A549 (cell line): ENCODE data around the gene PRSS3. TPM values are rescaled to one million over a fixed set of nuclear protein-coding genes. Genes with fewer than 3 reads are reported as not detected.

ENCODE experiments used
- ATAC-seq, 2 experiments: fragments of 200-7000 bp in 1 of 2; fragments of >200 bp in 1 of 2; cut with Nextera tagmentation in 1 of 2; cut with Tn5 transposase in 1 of 2; 3 replicates each; pipeline versions ENCODE4 v1.8.0 to v1.9.1; 2018 to 2020; ENCODE audit warnings: mild to moderate bottlenecking in 1 of 2, moderate library complexity in 1 of 2
- CTCF ChIA-PET: fragments of 300-600 bp; sonication (Branson Sonifier 250); formaldehyde crosslinking; extraction: SDS; loops from one replicate; lab custom pipeline; 2021; ENCODE audit warnings: antibody characterized with exemption, inconsistent platforms; lab: Yijun Ruan, JAX
- POLR2A ChIA-PET: fragments of 350-600 bp; formaldehyde crosslinking; extraction: SDS; loops from one replicate; lab custom pipeline; 2021; ENCODE audit warnings: antibody characterized with exemption, inconsistent platforms; lab: Yijun Ruan, JAX
- DNase-seq, 2 experiments: peaks; one replicate each; pipeline versions ENCODE4 v3.0.0 to v3.0.0-alpha.2; 2011 to 2016; ENCODE audit warnings: low read depth in 1 of 2, low spot score in 1 of 2
- FAIRE-seq: peaks from 2 replicates; lab custom pipeline; 2011; peaks lifted over from hg19 to GRCh38; lab: Jason Lieb, UNC
- H3K27ac ChIP-seq, 2 experiments: fragments of >200 bp; sonication (Bioruptor Twin); formaldehyde crosslinking; 3 replicates each; pipeline ENCODE4 v1.5.1; 2016 to 2017
- H3K4me1 ChIP-seq: fragments of >200 bp; sonication (Bioruptor Twin); formaldehyde crosslinking; 3 replicates; pipeline ENCODE4 v1.6.1; 2016
- H3K4me2 ChIP-seq: fragments of >200 bp; sonication (Bioruptor Twin); formaldehyde crosslinking; 3 replicates; pipeline ENCODE4 v1.6.1; 2016
- H3K4me3 ChIP-seq: fragments of >200 bp; sonication (Bioruptor Twin); formaldehyde crosslinking; 3 replicates; pipeline ENCODE4 v1.5.1; 2016
- H3K9me3 ChIP-seq: fragments of >200 bp; sonication (Bioruptor Twin); formaldehyde crosslinking; 3 replicates; pipeline ENCODE4 v1.6.1; 2016
- BCL3 ChIP-seq: fragments of >200 bp; sonication (Bioruptor Twin); formaldehyde crosslinking; IDR thresholded peaks from 3 replicates; pipeline ENCODE4 v1.6.1; 2016
- CBX8 ChIP-seq: fragments of 200-600 bp; sonication (generic); IDR thresholded peaks from 2 replicates; pipeline ENCODE4 v1.6.1; 2016
- CEBPB ChIP-seq, 2 experiments: fragments of >200 bp in 1 of 2; sonication (Bioruptor Twin) in 1 of 2; formaldehyde crosslinking in 1 of 2; IDR thresholded peaks; 2 replicates each; pipeline ENCODE4 v1.6.1; 2012 to 2016
- CHD2 ChIP-seq: fragments of 150-350 bp; IDR thresholded peaks from 2 replicates; pipeline ENCODE4 v1.6.1; 2014; ENCODE audit warnings: low read length; ENCODE audit not compliant: partially characterized antibody
- CHD4 ChIP-seq: fragments of 200-600 bp; sonication (generic); IDR thresholded peaks from 2 replicates; pipeline ENCODE4 v1.6.1; 2016; ENCODE audit warnings: antibody characterized with exemption, mild to moderate bottlenecking, borderline replicate concordance
- CTCF ChIP-seq: fragments of >200 bp; sonication (Bioruptor Twin); formaldehyde crosslinking; IDR thresholded peaks from 3 replicates; pipeline ENCODE4 v1.5.1; 2016
- EHMT2 ChIP-seq: fragments of 200-600 bp; sonication (generic); IDR thresholded peaks from 2 replicates; pipeline ENCODE4 v1.6.1; 2016; ENCODE audit warnings: antibody characterized with exemption, low read depth, mild to moderate bottlenecking, moderate library complexity
- ELK1 ChIP-seq: fragments of 150-350 bp; IDR thresholded peaks from 2 replicates; pipeline ENCODE4 v1.6.1; 2014; ENCODE audit warnings: low read depth, mild to moderate bottlenecking, low read length
- EP300 ChIP-seq, 2 experiments: fragments of >200 bp; sonication (Bioruptor Twin); formaldehyde crosslinking; IDR thresholded peaks; 2 replicates in 1 of 2; 3 replicates in 1 of 2; pipeline ENCODE4 v1.6.1; 2016 to 2017
- FOSB ChIP-seq: fragments of 250-450 bp; sonication (Bioruptor Pico); IDR thresholded peaks from 2 replicates; pipeline ENCODE4 v1.5.0; 2020; ENCODE audit warnings: mild to moderate bottlenecking, moderate library complexity
- HES2 ChIP-seq: fragments of >200 bp; sonication (Bioruptor Twin); formaldehyde crosslinking; IDR thresholded peaks from 2 replicates; pipeline ENCODE4 v1.6.1; 2016
- HOXA7 ChIP-seq: fragments of 250-450 bp; sonication (Bioruptor Pico); IDR thresholded peaks from 2 replicates; pipeline ENCODE4 v1.5.0; 2020; ENCODE audit warnings: mild to moderate bottlenecking, moderate library complexity
- MAX ChIP-seq: IDR thresholded peaks from 2 replicates; pipeline ENCODE4 v1.6.1; 2012
- NFE2L2 ChIP-seq: fragments of 150-350 bp; conservative IDR thresholded peaks from 2 replicates; pipeline ENCODE4 v1.6.1; 2014; ENCODE audit warnings: low read length
- NR3C1 ChIP-seq: fragments of >200 bp; sonication (Bioruptor Twin); formaldehyde crosslinking; IDR thresholded peaks from 3 replicates; pipeline ENCODE4 v1.6.1; 2017
- PBX3 ChIP-seq: IDR thresholded peaks from 2 replicates; pipeline ENCODE4 v1.6.1; 2012
- RAD21 ChIP-seq, 2 experiments: fragments of >200 bp in 1 of 2; sonication (Bioruptor Twin) in 1 of 2; formaldehyde crosslinking in 1 of 2; IDR thresholded peaks in 1 of 2; conservative IDR thresholded peaks in 1 of 2; 2 replicates in 1 of 2; 3 replicates in 1 of 2; pipeline ENCODE4 v1.6.1; 2012 to 2018; ENCODE audit warnings: inconsistent platforms in 1 of 2
- SMC3 ChIP-seq: fragments of >200 bp; sonication (Bioruptor Twin); formaldehyde crosslinking; IDR thresholded peaks from 3 replicates; pipeline ENCODE4 v1.6.1; 2018; ENCODE audit warnings: inconsistent platforms
- TFCP2L1 ChIP-seq: fragments of 250-450 bp; sonication (Bioruptor Pico); IDR thresholded peaks from 2 replicates; pipeline ENCODE4 v1.5.0; 2021; ENCODE audit warnings: mild to moderate bottlenecking
- ZC3H11A ChIP-seq: fragments of 450-650 bp; IDR thresholded peaks from 2 replicates; pipeline ENCODE4 v1.6.1; 2014; ENCODE audit warnings: antibody characterized with exemption, mild to moderate bottlenecking
- ZFP36 ChIP-seq: fragments of 450-650 bp; IDR thresholded peaks from 2 replicates; pipeline ENCODE4 v1.6.1; 2014; ENCODE audit warnings: borderline replicate concordance; ENCODE audit not compliant: partially characterized antibody
- ZSCAN20 ChIP-seq: fragments of 250-450 bp; sonication (Bioruptor Pico); IDR thresholded peaks from 2 replicates; pipeline ENCODE4 v1.8.0; 2022; ENCODE audit warnings: mild to moderate bottlenecking, moderate library complexity
- WGBS: methylation state at CpG from one replicate; pipeline ENCODE4 v1.1.6; 2017; ENCODE audit errors: missing lambda C conversion rate; 5-methylcytosine and 5-hydroxymethylcytosine counted together
- polyA plus RNA-seq, 4 experiments: library from polyadenylated mRNA; depleted of rRNA in 3 of 4; stranded (reverse); fragments of >200 nt; fragmentation: RNase III in 1 of 4; extraction: RNeasy Plus Mini Kit Qiagen cat#74134 plus additional on column Dnase treatment in 1 of 4; gene quantifications; 2 replicates in 3 of 4; 3 replicates in 1 of 4; pipeline ENCODE4 v1.2.3, GENCODE V29; 2011 to 2017

The PRSS3 gene
- polyA plus RNA-seq, 2 of the 4 experiments (the other 2 are of a cell fraction) = 2.0 to 4.0 TPM

- TF ChIP-seq ELK1 (no peak), SMC3 (peak; percentile 73), NR3C1 (no peak), HOXA7 (CRISPR knock-in tag) (no peak), ZSCAN20 (no peak), NFE2L2 (no peak), RAD21 (conservative IDR thresholded peaks at IDR 0.05 in 1 of 2, IDR thresholded peaks at IDR 0.05 in 1 of 2) (peak; percentile 81 to 83), ZC3H11A (no peak), MAX (no peak), CHD4 (no peak), CHD2 (no peak), CTCF (peak; percentile 87)
- ATAC-seq (peak; percentile 91 to 93), FAIRE-seq (peak; percentile 89), DNase-seq (peak; percentile 67 to 76)
- Histone ChIP-seq H3K27ac (peak overlapping the region; percentile 16 to 76; a peak in 3 of 6 replicates), H3K4me1 (peaks cover 40% of the 10 kb centered on the region), H3K9me3 (0 out of 3 replicates have a peak, but pooled peaks cover 3% of the 10 kb centered on the region), H3K4me2 (peak overlapping the region; percentile 62), H3K4me3 (no peak overlapping the region)
- CTCF ChIA-PET = interaction anchor here (0.6 to 5.8 kb wide), 33 partner anchors 8 to 545 kb away, joined by 3 to 80 read pairs (median 6); partner anchors contain the start of genes PRSS3 and UBE2R2
- POLR2A ChIA-PET = interaction anchor here (1.9 kb wide), 1 partner anchor 41 kb away, joined by 6 read pairs; no protein-coding TSS in a partner anchor
- WGBS = 18% methylated on average over 6 of the region's 6 CpGs
Observed at GRCh38 chr9:33778700-33779351, 16.5 kb upstream of the PRSS3 start.

- peak overlapping the region; percentile 62 for H3K4me2 ChIP-seq
- ATAC-seq (no peak), DNase-seq (no peak), FAIRE-seq (no peak)
- no peak for TF ChIP-seq CEBPB (IDR thresholded peaks at IDR 0.05)
- TF ChIP-seq ZFP36 = no peak
- no peak for TF ChIP-seq FOSB (CRISPR knock-in tag)
- no peak for TF ChIP-seq CHD4
- TF ChIP-seq EP300 (IDR thresholded peaks at IDR 0.05) = no peak
- TF ChIP-seq TFCP2L1 (CRISPR knock-in tag) = no peak
- no peak for TF ChIP-seq HES2
- no peak for TF ChIP-seq MAX
- TF ChIP-seq EHMT2 = no peak
- no peak for TF ChIP-seq PBX3
- TF ChIP-seq BCL3 = no peak
- TF ChIP-seq CBX8 = no peak
- ChIA-PET CTCF (interaction anchor here (0.6 to 5.8 kb wide), 9 partner anchors 15 to 473 kb away, joined by 3 to 80 read pairs (median 13); partner anchors contain the start of gene PRSS3), POLR2A (no interaction called here)
- H3K4me1 ChIP-seq = peaks cover 32% of the 10 kb centered on the region
- H3K4me3 ChIP-seq = no peak overlapping the region
- H3K27ac ChIP-seq = peak overlapping the region in 1 of 2 experiments; percentile 67; a peak in 2 of 6 replicates
- H3K9me3 ChIP-seq = 0 out of 3 replicates have a peak, but pooled peaks cover 3% of the 10 kb centered on the region
Observed at GRCh38 chr9:33780276-33780675, 15.1 kb upstream of the PRSS3 start.
